Measurements from ENCODE around the gene AIM2. TPM values are rescaled to one million over a fixed set of nuclear protein-coding genes. Genes with fewer than 3 reads are reported as not detected.
"Not testable (repeated sequence)": the region's sequence is repeated elsewhere in the genome, so short reads cannot be mapped to it uniquely, and the experiment has no call there.

Gene AIM2
- total RNA-seq, 2 donors from 2014 or later = 37.6 to 103 TPM

- no peaks in the 10 kb centered on the region for H3K27me3 Mint-ChIP-seq (ENCODE audit: low read depth)
- peaks cover 30 to 50% of the 10 kb centered on the region in 2 donors for H3K36me3 Mint-ChIP-seq (ENCODE audit: insufficient read depth in 2 of 2)
- DNase-seq = no peak
- H3K4me3 Mint-ChIP-seq = peak overlapping the region; percentile 66 to 93
- no peaks in the 10 kb centered on the region for H3K9me3 Mint-ChIP-seq
- H3K4me1 Mint-ChIP-seq (ENCODE audit: low read depth) = peaks cover 52% of the 10 kb centered on the region
- peak overlapping the region; percentile 99 for H3K27ac Mint-ChIP-seq
- ATAC-seq (replicated peaks in 1 of 2) = peak; percentile 66 to 69
Measured at GRCh38 chr1:159067699-159068621, 8.6 kb downstream of the AIM2 start.

GRCh38 chr1:159066108-159066507 lies 10.5 kb downstream of the AIM2 start:
- peaks cover 28 to 52% of the 10 kb centered on the region in 2 donors for H3K36me3 Mint-ChIP-seq (ENCODE audit: insufficient read depth in 2 of 2)
- ATAC-seq (replicated peaks in 1 of 2) (no peak), DNase-seq (no peak)
- H3K9me3 Mint-ChIP-seq = no peaks in the 10 kb centered on the region
- peaks cover 36% of the 10 kb centered on the region for H3K4me1 Mint-ChIP-seq (ENCODE audit: low read depth)
- no peaks in the 10 kb centered on the region for H3K27me3 Mint-ChIP-seq (ENCODE audit: low read depth)
- peak overlapping the region; percentile 93 for H3K27ac Mint-ChIP-seq
- H3K4me3 Mint-ChIP-seq = peak overlapping the region in 1 of 2 donors; percentile 43

- ATAC-seq (replicated peaks in 1 of 2) = no peak
- Mint-ChIP-seq H3K27ac (no peak overlapping the region), H3K4me3 (no peak overlapping the region), H3K36me3 (ENCODE audit: insufficient read depth in 2 of 2) (peaks cover 20 to 50% of the 10 kb centered on the region in 2 donors), H3K27me3 (ENCODE audit: low read depth) (no peaks in the 10 kb centered on the region), H3K4me1 (ENCODE audit: low read depth) (peaks cover 26% of the 10 kb centered on the region), H3K9me3 (no peaks in the 10 kb centered on the region)
- DNase-seq = no peak
Measured at GRCh38 chr1:159065106-159065505, 11.5 kb downstream of the AIM2 start.

- no peak overlapping the region for H3K4me3 Mint-ChIP-seq
- H3K9me3 Mint-ChIP-seq = no peaks in the 10 kb centered on the region
- DNase-seq = no peak
- H3K27me3 Mint-ChIP-seq (ENCODE audit: low read depth) = no peaks in the 10 kb centered on the region
- peaks cover 12 to 46% of the 10 kb centered on the region in 2 donors for H3K36me3 Mint-ChIP-seq (ENCODE audit: insufficient read depth in 2 of 2)
- H3K4me1 Mint-ChIP-seq (ENCODE audit: low read depth) = peaks cover 16% of the 10 kb centered on the region
- peak overlapping the region; percentile 26 for H3K27ac Mint-ChIP-seq
- ATAC-seq (replicated peaks in 1 of 2) = no peak
Measured at GRCh38 chr1:159058751-159059150, 17.8 kb downstream of the AIM2 start.

- DNase-seq = no peak
- Mint-ChIP-seq H3K4me1 (ENCODE audit: low read depth) (peaks cover 40% of the 10 kb centered on the region), H3K27me3 (ENCODE audit: low read depth) (no peaks in the 10 kb centered on the region), H3K4me3 (no peak overlapping the region), H3K9me3 (no peaks in the 10 kb centered on the region), H3K27ac (no peak overlapping the region), H3K36me3 (ENCODE audit: insufficient read depth in 2 of 2) (peaks cover 11 to 52% of the 10 kb centered on the region in 2 donors)
- ATAC-seq (replicated peaks in 1 of 2) = no peak
Measured at GRCh38 chr1:159056069-159056698, 20.4 kb downstream of the AIM2 start.

GRCh38 chr1:159055181-159055641 lies 21.4 kb downstream of the AIM2 start:
- peaks cover 50% of the 10 kb centered on the region for H3K4me1 Mint-ChIP-seq (ENCODE audit: low read depth)
- no peak overlapping the region for H3K4me3 Mint-ChIP-seq
- H3K36me3 Mint-ChIP-seq (ENCODE audit: insufficient read depth in 2 of 2) = peaks cover 17 to 55% of the 10 kb centered on the region in 2 donors
- no peaks in the 10 kb centered on the region for H3K27me3 Mint-ChIP-seq (ENCODE audit: low read depth)
- peak overlapping the region; percentile 80 for H3K27ac Mint-ChIP-seq
- no peak for DNase-seq
- H3K9me3 Mint-ChIP-seq = no peaks in the 10 kb centered on the region
- ATAC-seq (replicated peaks in 1 of 2) = no peak

GRCh38 chr1:159054427-159054826 lies 22.1 kb downstream of the AIM2 start:
- peaks cover 18 to 61% of the 10 kb centered on the region in 2 donors for H3K36me3 Mint-ChIP-seq (ENCODE audit: insufficient read depth in 2 of 2)
- H3K27ac Mint-ChIP-seq = peak overlapping the region; percentile 14
- H3K27me3 Mint-ChIP-seq (ENCODE audit: low read depth) = no peaks in the 10 kb centered on the region
- no peak overlapping the region for H3K4me3 Mint-ChIP-seq
- H3K9me3 Mint-ChIP-seq = no peaks in the 10 kb centered on the region
- H3K4me1 Mint-ChIP-seq (ENCODE audit: low read depth) = peaks cover 50% of the 10 kb centered on the region
- ATAC-seq (replicated peaks in 1 of 2) (no peak), DNase-seq (no peak)

- no peak for DNase-seq
- Mint-ChIP-seq H3K27ac (peak overlapping the region; percentile 64), H3K9me3 (no peaks in the 10 kb centered on the region), H3K27me3 (ENCODE audit: low read depth) (no peaks in the 10 kb centered on the region), H3K4me1 (ENCODE audit: low read depth) (peaks cover 56% of the 10 kb centered on the region), H3K36me3 (ENCODE audit: insufficient read depth in 2 of 2) (peaks cover 20 to 64% of the 10 kb centered on the region in 2 donors), H3K4me3 (no peak overlapping the region)
- peak in 1 of 2 donors; percentile 12 for ATAC-seq (replicated peaks in 1 of 2)
Measured at GRCh38 chr1:159051436-159051835, 25.1 kb downstream of the AIM2 start.

GRCh38 chr1:159046486-159046885 lies 30.1 kb downstream of the AIM2 start:
- peak overlapping the region in 1 of 2 donors; percentile 6 for H3K4me3 Mint-ChIP-seq
- peaks cover 53% of the 10 kb centered on the region for H3K4me1 Mint-ChIP-seq (ENCODE audit: low read depth)
- H3K9me3 Mint-ChIP-seq; DNase-seq; H3K27me3 Mint-ChIP-seq (ENCODE audit: low read depth): not testable (repeated sequence)
- peaks cover 19 to 60% of the 10 kb centered on the region in 2 donors for H3K36me3 Mint-ChIP-seq (ENCODE audit: insufficient read depth in 2 of 2)
- H3K27ac Mint-ChIP-seq = peak overlapping the region; percentile 13
- ATAC-seq (replicated peaks in 1 of 2) = peak; percentile 25 to 52

GRCh38 chr1:159040893-159041724 lies 35.5 kb downstream of the AIM2 start:
- Mint-ChIP-seq H3K4me3 (peak overlapping the region; percentile 16 to 35), H3K27me3 (ENCODE audit: low read depth) (no peaks in the 10 kb centered on the region), H3K9me3 (no peaks in the 10 kb centered on the region), H3K4me1 (ENCODE audit: low read depth) (peaks cover 62% of the 10 kb centered on the region), H3K27ac (peak overlapping the region; percentile 76), H3K36me3 (ENCODE audit: insufficient read depth in 2 of 2) (peaks cover 20 to 72% of the 10 kb centered on the region in 2 donors)
- DNase-seq (no peak), ATAC-seq (replicated peaks in 1 of 2) (peak; percentile 37 to 67)

- Mint-ChIP-seq H3K36me3 (ENCODE audit: insufficient read depth in 2 of 2) (peaks cover 18 to 72% of the 10 kb centered on the region in 2 donors), H3K9me3 (no peaks in the 10 kb centered on the region), H3K27me3 (ENCODE audit: low read depth) (no peaks in the 10 kb centered on the region), H3K4me3 (peak overlapping the region in 1 of 2 donors; percentile 35), H3K4me1 (ENCODE audit: low read depth) (peaks cover 60% of the 10 kb centered on the region), H3K27ac (peak overlapping the region; percentile 76)
- ATAC-seq (replicated peaks in 1 of 2) (no peak), DNase-seq (no peak)
Measured at GRCh38 chr1:159040206-159040605, 36.4 kb downstream of the AIM2 start.

GRCh38 chr1:159030877-159031447 lies 45.6 kb downstream of the AIM2 start:
- Mint-ChIP-seq H3K9me3 (no peaks in the 10 kb centered on the region), H3K27ac (no peak overlapping the region), H3K27me3 (ENCODE audit: low read depth) (no peaks in the 10 kb centered on the region), H3K36me3 (ENCODE audit: insufficient read depth in 2 of 2) (peaks cover 36 to 81% of the 10 kb centered on the region in 2 donors), H3K4me1 (ENCODE audit: low read depth) (peaks cover 51% of the 10 kb centered on the region), H3K4me3 (no peak overlapping the region)
- DNase-seq (no peak), ATAC-seq (replicated peaks in 1 of 2) (no peak)

Data from activated T-cell treated with anti-CD3 and anti-CD28 coated beads, Interleukin-2, amount 50 U/mL, for 72 hours (primary cell).